HepG2 (cell line): Measurements from ENCODE around the gene SEMG1. TPM values are rescaled to one million over a fixed set of nuclear protein-coding genes. Genes with fewer than 3 reads are reported as not detected.

Source experiments
- ATAC-seq: fragments of 200-7000 bp; cut with Tn5 transposase; 3 replicates; pipeline ENCODE4 v1.9.1; 2020; ENCODE audit warnings: mild to moderate bottlenecking, moderate library complexity
- BruUV-seq: library from RNA; stranded (reverse); fragments of 400-500 nt; replicated peaks from 2 replicates; lab custom pipeline; 2021; lab: Mats Ljungman, UMichigan
- CTCF ChIA-PET: fragments of 300-600 bp; formaldehyde crosslinking; extraction: SDS; loops from one replicate; lab custom pipeline; 2021; ENCODE audit warnings: low total read pairs, inconsistent platforms, low intra/inter-chr PET ratio; lab: Yijun Ruan, JAX
- POLR2A ChIA-PET: fragments of 350-600 bp; sonication (Branson Sonifier 250); formaldehyde crosslinking; loops from one replicate; lab custom pipeline; 2020; ENCODE audit warnings: antibody characterized with exemption, inconsistent platforms; lab: Yijun Ruan, JAX
- DNase-seq: peaks from one replicate; pipeline ENCODE4 v3.0.0-alpha.2; 2015; ENCODE audit warnings: low spot score
- FAIRE-seq: peaks from 3 replicates; lab custom pipeline; 2011; peaks lifted over from hg19 to GRCh38; lab: Jason Lieb, UNC
- H2AFZ ChIP-seq: one replicate; pipeline ENCODE4 v1.6.1; 2011; ENCODE audit warnings: low read length, inconsistent platforms
- H3K27ac ChIP-seq: fragments of 300-600 bp; 3 replicates; pipeline ENCODE4 v1.8.0; 2011; ENCODE audit warnings: mixed run types, mild to moderate bottlenecking, mixed read lengths, low read length, inconsistent platforms; ENCODE audit not compliant: insufficient read depth; ENCODE audit errors: extremely low read length
- H3K27me3 ChIP-seq, 2 experiments: fragments of 200-600 bp in 1 of 2; 2 replicates in 1 of 2; 3 replicates in 1 of 2; pipeline versions ENCODE4 v1.6.0 to v1.8.0; 2011; ENCODE audit warnings: low read length in 2 of 2, mild to moderate bottlenecking in 2 of 2, moderate library complexity in 2 of 2, inconsistent platforms in 1 of 2; ENCODE audit not compliant: insufficient read depth in 2 of 2, control insufficient read depth in 1 of 2
- H3K36me3 ChIP-seq, 2 experiments: fragments of 200-600 bp in 1 of 2; replicated peaks in 1 of 2; 2 replicates in 1 of 2; 3 replicates in 1 of 2; pipeline versions ENCODE4 v1.5.1 to v1.8.0; 2011; ENCODE audit warnings: low read length in 2 of 2, inconsistent platforms in 1 of 2; ENCODE audit not compliant: insufficient read depth in 2 of 2, control insufficient read depth in 1 of 2
- H3K4me1 ChIP-seq: 2 replicates; pipeline ENCODE4 v1.5.1; 2012; ENCODE audit warnings: low read length, inconsistent platforms; ENCODE audit not compliant: insufficient read depth
- H3K4me2 ChIP-seq: 2 replicates; pipeline ENCODE4 v1.6.0; 2011; ENCODE audit warnings: low read depth, low read length, inconsistent platforms
- H3K4me3 ChIP-seq, 3 experiments: fragments of 200-600 bp in 1 of 3; sonication (generic), shearing (Covaris generic) in 1 of 3; replicated peaks in 1 of 3; 2 replicates each; pipeline ENCODE4 v1.5.1; 2011 to 2016; ENCODE audit warnings: low read length in 3 of 3, inconsistent platforms in 2 of 3, low read depth in 2 of 3, mild to moderate bottlenecking in 2 of 3, control low read depth in 1 of 3, mixed read lengths in 1 of 3; ENCODE audit not compliant: insufficient read depth in 1 of 3
- H3K79me2 ChIP-seq: one replicate; pipeline ENCODE4 v1.6.1; 2011; ENCODE audit warnings: low read length, inconsistent platforms; ENCODE audit not compliant: insufficient read depth
- H3K9ac ChIP-seq: 2 replicates; pipeline ENCODE4 v1.6.0; 2011; ENCODE audit warnings: mild to moderate bottlenecking, low read depth, low read length, inconsistent platforms; ENCODE audit not compliant: insufficient read depth
- H3K9me3 ChIP-seq: 2 replicates; pipeline ENCODE4 v1.5.1; 2012; ENCODE audit warnings: mild to moderate bottlenecking, low read length
- H4K20me1 ChIP-seq: 2 replicates; pipeline ENCODE4 v1.6.0; 2011; ENCODE audit warnings: inconsistent platforms, mild to moderate bottlenecking, low read length, moderate library complexity; ENCODE audit not compliant: insufficient read depth
- ATRX ChIP-seq: sonication (generic); formaldehyde crosslinking; IDR thresholded peaks from 2 replicates; pipeline ENCODE4 v1.4.0; 2020; ENCODE audit warnings: missing genetic modification reagents, borderline replicate concordance
- HDAC2 ChIP-seq: sonication (generic); formaldehyde crosslinking; IDR thresholded peaks from 2 replicates; pipeline ENCODE4 v1.4.0; 2020; ENCODE audit warnings: missing genetic modification reagents
- WGBS: methylation state at CpG from one replicate; pipeline ENCODE4 v1.1.6; 2017; ENCODE audit warnings: low lambda C conversion rate; 5-methylcytosine and 5-hydroxymethylcytosine counted together
- in situ Hi-C: cut with HindIII; loops from 2 replicates; pipeline ENCODE4 v1.10.0; 2017; ENCODE audit warnings: low pct_unique_long_range_greater_than_20kb; ENCODE audit not compliant: extremely low pct_ligation_motif_present
- intact Hi-C: fragments of 100-400 bp; cut with micrococcal nuclease; formaldehyde crosslinking; loops from one replicate; pipeline ENCODE4 v1.10.0; 2022; ENCODE audit not compliant: unreplicated experiment
- polyA plus RNA-seq, 8 experiments: library from polyadenylated mRNA; depleted of rRNA in 3 of 8; stranded (reverse) in 7 of 8; unstranded in 1 of 8; fragments of >200 nt; fragmentation: Illumina TruSeq in 4 of 8; extraction: Trizol in 4 of 8; gene quantifications; 2 replicates each; pipeline versions ENCODE4 v1.2.1 to v1.2.3, GENCODE V29; 2011 to 2016; ENCODE audit warnings: low read depth in 4 of 8, missing spikeins in 1 of 8, mixed read lengths in 1 of 8; ENCODE audit not compliant: insufficient read depth in 1 of 8
- total RNA-seq, 5 experiments: library from RNA; depleted of rRNA; stranded (reverse); fragments of >200 nt; fragmentation: Illumina TruSeq; extraction: Trizol; gene quantifications; 2 replicates each; pipeline ENCODE4 v1.2.3, GENCODE V29; 2016; ENCODE audit warnings: low read depth in 1 of 5
- TF ChIP-seq, protein P1 (sequence below): sonication (generic); formaldehyde crosslinking; IDR thresholded peaks from 2 replicates; pipeline ENCODE4 v1.4.0; 2020; ENCODE audit warnings: mild to moderate bottlenecking, missing genetic modification reagents
- TF ChIP-seq, protein P2 (sequence below): sonication (generic); formaldehyde crosslinking; IDR thresholded peaks from 2 replicates; pipeline ENCODE4 v1.4.0; 2020; ENCODE audit warnings: missing genetic modification reagents, mild to moderate bottlenecking, borderline replicate concordance
- TF ChIP-seq, protein P3 (sequence below): sonication (generic); formaldehyde crosslinking; IDR thresholded peaks from 2 replicates; pipeline ENCODE4; 2020; ENCODE audit warnings: missing genetic modification reagents, mild to moderate bottlenecking, borderline replicate concordance

The SEMG1 gene
- total and polyA plus RNA-seq, 2 of the 13 experiments (the other 11 are each of a cell fraction or from before 2014, with no cell fraction given): not detected

DNA sequence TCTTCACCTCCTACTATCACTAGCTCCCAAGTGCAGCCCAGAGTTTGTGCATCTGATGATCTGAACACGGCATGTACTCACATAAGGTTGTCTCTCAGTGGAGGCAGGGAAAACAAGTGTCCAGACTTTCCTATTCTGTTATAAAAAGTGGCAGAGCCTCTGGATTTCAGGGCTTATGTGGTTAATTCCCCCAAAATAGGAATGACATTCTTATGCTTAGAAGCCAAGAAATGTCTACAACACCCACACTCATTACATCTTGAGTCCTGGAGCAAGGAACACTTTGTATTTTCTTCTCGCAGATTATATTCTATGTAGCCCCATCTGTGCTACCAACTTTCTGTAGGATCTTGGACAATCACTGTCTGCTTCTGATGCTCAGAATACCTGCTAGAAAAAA is 13.5 kb upstream of the SEMG1 start:
- H3K36me3 ChIP-seq: no peaks in the 10 kb centered on the region
- no peaks in the 10 kb centered on the region for H3K9me3 ChIP-seq
- H4K20me1 ChIP-seq: no peaks in the 10 kb centered on the region
- H3K27ac ChIP-seq: no peak overlapping the region
- no peak overlapping the region for H2AFZ ChIP-seq
- BruUV-seq: no TSS peak
- no peak overlapping the region for H3K4me3 ChIP-seq
- H3K4me1 ChIP-seq: no peaks in the 10 kb centered on the region
- no peak for FAIRE-seq
- no peaks in the 10 kb centered on the region for H3K79me2 ChIP-seq
- WGBS: 6% methylated on average over 2 of the region's 2 CpGs
- H3K4me2 ChIP-seq: no peak overlapping the region
- intact Hi-C loops: no loop called here
- in situ Hi-C loops: no loop called here
- CTCF ChIA-PET: no interaction called here
- POLR2A ChIA-PET: no interaction called here
- no peak for DNase-seq
- H3K27me3 ChIP-seq: peaks cover 0 to 1% of the 10 kb centered on the region in 2 experiments; a peak in 1 of 5 replicates
- H3K9ac ChIP-seq: no peak overlapping the region
- no peak for ATAC-seq
- TF ChIP-seq, protein P1, sequence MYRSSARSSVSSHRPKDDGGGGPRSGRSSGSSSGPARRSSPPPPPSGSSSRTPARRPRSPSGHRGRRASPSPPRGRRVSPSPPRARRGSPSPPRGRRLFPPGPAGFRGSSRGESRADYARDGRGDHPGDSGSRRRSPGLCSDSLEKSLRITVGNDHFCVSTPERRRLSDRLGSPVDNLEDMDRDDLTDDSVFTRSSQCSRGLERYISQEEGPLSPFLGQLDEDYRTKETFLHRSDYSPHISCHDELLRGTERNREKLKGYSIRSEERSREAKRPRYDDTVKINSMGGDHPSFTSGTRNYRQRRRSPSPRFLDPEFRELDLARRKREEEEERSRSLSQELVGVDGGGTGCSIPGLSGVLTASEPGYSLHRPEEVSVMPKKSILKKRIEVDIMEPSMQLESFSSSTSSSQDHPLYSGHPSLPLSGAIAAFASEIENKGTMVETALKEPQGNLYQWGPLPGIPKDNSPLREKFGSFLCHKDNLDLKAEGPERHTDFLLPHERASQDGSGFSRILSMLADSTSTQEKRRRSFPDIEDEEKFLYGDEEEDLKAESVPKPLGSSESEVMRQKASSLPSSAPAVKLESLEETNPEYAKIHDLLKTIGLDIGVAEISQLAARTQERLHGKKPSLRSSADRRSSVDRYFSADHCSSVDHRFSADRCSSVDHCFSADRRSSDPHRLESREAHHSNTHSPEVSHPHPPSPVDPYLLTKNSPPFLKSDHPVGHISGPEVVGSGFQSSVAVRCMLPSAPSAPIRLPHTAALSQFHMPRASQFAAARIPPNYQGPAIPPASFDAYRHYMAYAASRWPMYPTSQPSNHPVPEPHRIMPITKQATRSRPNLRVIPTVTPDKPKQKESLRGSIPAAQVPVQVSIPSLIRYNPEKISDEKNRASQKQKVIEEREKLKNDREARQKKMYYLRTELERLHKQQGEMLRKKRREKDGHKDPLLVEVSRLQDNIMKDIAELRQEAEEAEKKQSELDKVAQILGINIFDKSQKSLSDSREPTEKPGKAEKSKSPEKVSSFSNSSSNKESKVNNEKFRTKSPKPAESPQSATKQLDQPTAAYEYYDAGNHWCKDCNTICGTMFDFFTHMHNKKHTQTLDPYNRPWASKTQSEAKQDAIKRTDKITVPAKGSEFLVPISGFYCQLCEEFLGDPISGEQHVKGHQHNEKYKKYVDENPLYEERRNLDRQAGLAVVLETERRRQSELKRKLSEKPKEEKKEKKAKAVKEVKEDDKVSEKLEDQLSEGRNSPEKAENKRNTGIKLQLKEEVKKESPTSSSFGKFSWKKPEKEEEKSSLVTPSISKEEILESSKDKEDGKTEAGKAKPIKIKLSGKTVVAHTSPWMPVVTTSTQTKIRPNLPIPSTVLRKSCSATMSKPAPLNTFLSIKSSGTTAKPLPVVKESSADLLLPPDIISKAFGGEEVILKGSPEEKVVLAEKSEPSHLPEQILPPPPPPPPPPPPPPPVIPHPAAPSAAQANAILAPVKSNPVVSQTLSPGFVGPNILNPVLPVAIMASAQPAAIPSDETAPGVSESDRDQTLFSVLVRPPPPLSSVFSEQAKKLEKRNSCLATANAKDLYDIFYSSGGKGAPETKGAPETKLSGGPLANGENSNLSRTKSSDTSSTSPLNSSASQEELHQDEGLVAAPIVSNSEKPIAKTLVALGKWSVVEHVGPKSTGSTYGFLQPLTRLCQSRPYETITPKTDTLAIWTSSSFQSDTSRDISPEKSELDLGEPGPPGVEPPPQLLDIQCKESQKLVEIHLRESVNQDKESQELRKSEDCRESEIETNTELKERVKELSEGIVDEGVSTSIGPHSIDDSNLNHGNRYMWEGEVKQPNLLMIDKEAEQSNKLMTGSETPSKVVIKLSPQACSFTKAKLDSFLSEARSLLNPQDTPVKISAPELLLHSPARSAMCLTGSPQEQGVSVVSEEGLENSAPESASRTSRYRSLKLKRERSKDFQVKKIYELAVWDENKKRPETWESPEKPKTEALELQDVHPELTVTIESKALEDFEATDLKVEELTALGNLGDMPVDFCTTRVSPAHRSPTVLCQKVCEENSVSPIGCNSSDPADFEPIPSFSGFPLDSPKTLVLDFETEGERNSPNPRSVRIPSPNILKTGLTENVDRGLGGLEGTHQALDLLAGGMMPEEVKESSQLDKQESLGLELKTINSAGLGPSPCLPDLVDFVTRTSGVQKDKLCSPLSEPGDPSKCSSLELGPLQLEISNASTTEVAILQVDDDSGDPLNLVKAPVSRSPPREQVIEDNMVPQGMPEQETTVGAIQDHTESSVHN (CRISPR knock-in tag): no peak
- TF ChIP-seq, protein P2, sequence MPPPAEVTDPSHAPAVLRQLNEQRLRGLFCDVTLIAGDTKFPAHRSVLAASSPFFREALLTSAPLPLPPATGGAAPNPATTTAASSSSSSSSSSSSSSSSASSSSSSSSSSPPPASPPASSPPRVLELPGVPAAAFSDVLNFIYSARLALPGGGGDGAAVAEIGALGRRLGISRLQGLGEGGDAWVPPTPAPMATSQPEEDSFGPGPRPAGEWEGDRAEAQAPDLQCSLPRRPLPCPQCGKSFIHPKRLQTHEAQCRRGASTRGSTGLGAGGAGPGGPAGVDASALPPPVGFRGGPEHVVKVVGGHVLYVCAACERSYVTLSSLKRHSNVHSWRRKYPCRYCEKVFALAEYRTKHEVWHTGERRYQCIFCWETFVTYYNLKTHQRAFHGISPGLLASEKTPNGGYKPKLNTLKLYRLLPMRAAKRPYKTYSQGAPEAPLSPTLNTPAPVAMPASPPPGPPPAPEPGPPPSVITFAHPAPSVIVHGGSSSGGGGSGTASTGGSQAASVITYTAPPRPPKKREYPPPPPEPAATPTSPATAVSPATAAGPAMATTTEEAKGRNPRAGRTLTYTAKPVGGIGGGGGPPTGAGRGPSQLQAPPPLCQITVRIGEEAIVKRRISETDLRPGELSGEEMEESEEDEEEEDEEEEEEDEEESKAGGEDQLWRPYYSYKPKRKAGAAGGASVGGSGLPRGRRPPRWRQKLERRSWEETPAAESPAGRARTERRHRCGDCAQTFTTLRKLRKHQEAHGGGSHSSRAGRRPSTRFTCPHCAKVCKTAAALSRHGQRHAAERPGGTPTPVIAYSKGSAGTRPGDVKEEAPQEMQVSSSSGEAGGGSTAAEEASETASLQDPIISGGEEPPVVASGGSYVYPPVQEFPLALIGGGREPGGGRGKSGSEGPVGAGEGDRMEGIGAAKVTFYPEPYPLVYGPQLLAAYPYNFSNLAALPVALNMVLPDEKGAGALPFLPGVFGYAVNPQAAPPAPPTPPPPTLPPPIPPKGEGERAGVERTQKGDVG (CRISPR knock-in tag): no peak
- TF ChIP-seq ATRX (CRISPR knock-in tag): no peak
- TF ChIP-seq HDAC2 (CRISPR knock-in tag): no peak
- TF ChIP-seq, protein P3, sequence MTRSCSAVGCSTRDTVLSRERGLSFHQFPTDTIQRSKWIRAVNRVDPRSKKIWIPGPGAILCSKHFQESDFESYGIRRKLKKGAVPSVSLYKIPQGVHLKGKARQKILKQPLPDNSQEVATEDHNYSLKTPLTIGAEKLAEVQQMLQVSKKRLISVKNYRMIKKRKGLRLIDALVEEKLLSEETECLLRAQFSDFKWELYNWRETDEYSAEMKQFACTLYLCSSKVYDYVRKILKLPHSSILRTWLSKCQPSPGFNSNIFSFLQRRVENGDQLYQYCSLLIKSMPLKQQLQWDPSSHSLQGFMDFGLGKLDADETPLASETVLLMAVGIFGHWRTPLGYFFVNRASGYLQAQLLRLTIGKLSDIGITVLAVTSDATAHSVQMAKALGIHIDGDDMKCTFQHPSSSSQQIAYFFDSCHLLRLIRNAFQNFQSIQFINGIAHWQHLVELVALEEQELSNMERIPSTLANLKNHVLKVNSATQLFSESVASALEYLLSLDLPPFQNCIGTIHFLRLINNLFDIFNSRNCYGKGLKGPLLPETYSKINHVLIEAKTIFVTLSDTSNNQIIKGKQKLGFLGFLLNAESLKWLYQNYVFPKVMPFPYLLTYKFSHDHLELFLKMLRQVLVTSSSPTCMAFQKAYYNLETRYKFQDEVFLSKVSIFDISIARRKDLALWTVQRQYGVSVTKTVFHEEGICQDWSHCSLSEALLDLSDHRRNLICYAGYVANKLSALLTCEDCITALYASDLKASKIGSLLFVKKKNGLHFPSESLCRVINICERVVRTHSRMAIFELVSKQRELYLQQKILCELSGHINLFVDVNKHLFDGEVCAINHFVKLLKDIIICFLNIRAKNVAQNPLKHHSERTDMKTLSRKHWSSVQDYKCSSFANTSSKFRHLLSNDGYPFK (CRISPR knock-in tag): no peak
